ENCODE data around the gene MUL1. TPM values are rescaled to one million over a fixed set of nuclear protein-coding genes. Genes with fewer than 3 reads are reported as not detected.
A peak's percentile ranks its signal among the peaks of the same experiment; 100 is the strongest.

MUL1 gene
- total RNA-seq, 1 donor from 2014 or later: 18.4 TPM

DNA sequence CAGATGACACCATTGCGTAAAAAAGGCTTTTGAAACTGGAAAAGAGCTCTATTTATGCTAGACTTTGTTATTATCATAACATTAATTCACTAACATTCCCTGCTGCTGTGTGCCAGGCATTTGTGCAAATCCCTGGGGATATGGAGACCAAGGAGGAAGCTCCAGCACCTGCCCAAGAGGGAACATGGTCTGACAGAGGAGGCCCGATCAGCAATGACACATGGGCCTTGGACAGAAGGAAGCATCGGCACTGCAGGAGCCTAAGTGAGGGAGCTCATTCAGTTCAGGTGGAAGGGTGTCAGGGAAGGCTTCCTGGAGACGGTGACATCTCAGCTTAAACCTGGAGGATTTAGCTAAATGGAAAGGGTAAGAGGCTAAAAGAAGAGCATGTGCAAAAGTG lies 35.8 kb downstream of the MUL1 start:
- DNase-seq (ENCODE audit: low read depth in 2 of 2): no peak

DNA sequence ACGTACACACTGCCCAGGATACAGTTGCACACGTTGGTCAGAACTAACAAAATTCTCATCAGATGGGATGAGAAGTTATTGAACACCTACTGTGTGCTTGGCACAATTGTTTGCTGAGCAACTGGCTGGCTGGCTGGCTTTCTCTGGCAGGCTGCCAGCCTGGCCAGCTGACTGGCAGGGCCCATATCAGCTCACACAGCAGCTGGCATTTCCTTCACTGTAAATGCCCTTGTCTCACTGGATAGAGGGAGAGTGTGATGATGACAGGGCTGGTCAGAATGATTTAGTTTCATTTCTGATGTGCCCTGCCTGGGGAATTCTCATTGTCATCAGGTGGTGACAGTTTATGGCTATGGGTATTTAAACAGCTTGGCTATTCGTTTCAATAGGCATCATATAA lies 37.8 kb downstream of the MUL1 start:
- DNase-seq (ENCODE audit: low read depth in 2 of 2): peak in 1 of 2 donors; percentile 23

GRCh38 chr1:20469406-20470076 lies 38.4 kb downstream of the MUL1 start:
- no peak for DNase-seq (ENCODE audit: low read depth in 2 of 2)

DNA sequence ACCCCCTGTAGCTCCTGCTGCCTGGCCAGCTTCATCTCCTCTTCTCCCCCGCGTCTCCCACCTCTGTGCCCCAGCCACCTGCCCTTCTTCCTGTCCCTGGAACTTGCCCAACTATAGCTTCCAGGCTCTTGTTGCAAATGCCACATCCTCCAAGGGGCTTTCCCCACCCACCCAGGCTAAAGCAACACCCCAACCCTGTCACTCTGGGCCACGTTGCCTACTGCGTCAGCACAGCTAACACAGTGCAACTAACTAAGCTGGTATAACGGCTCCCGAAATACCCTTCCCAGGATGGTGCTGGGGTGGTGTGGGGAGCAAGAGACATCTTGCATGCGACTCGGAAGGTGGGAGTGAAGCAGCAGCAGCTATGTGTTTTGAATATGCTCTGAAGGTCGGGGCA lies 41.7 kb downstream of the MUL1 start:
- DNase-seq (ENCODE audit: low read depth in 2 of 2): no peak

- DNase-seq (ENCODE audit: low read depth in 2 of 2): no peak
Measured at GRCh38 chr1:20465187-20465586, 42.8 kb downstream of the MUL1 start.

GRCh38 chr1:20463502-20463901 lies 44.4 kb downstream of the MUL1 start:
- DNase-seq (ENCODE audit: low read depth in 2 of 2): no peak

DNA sequence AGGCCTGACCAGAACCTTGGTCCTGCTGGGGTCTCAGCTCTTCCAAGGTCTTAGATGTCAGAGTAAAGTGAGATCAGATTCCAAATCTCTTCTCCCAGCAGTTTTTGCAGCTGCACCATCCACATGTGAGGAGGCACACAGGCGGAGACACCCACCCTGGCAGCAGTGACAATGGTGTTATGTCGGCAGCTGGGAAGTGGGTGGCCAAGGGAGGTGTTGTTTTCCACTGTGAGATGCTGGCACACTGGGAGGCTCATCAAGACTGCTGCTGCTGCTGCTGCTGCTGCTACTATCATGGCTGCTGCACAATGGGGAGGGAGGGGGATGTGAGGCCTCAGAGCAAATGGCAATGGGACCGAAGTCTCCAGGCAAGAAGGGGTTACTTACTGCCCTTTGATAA lies 45.6 kb downstream of the MUL1 start:
- DNase-seq (ENCODE audit: low read depth in 2 of 2): no peak

GRCh38 chr1:20458717-20459116 lies 49.2 kb downstream of the MUL1 start:
- no peak for DNase-seq (ENCODE audit: low read depth in 2 of 2)

DNA sequence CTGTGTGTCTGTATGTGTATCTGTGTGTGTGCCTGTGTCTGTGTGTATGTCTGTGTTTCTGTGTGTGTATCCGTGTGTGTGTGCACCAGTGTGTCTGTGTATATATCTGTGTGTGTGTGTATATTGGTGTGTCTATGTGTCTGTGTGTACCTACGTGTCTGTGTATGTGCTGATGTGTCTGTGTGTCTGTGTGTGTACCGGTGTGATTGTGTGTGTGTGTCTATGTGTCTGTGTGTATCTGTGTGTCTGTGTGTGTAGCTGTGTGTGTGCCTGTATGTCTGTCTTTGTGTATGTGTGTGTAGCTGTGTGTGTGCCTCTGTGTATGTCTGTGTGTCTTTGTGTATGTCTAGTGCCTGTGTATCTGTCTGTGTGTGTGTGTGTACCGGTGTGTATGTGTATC lies 53.9 kb downstream of the MUL1 start:
- DNase-seq (ENCODE audit: low read depth in 2 of 2): no peak

DNA sequence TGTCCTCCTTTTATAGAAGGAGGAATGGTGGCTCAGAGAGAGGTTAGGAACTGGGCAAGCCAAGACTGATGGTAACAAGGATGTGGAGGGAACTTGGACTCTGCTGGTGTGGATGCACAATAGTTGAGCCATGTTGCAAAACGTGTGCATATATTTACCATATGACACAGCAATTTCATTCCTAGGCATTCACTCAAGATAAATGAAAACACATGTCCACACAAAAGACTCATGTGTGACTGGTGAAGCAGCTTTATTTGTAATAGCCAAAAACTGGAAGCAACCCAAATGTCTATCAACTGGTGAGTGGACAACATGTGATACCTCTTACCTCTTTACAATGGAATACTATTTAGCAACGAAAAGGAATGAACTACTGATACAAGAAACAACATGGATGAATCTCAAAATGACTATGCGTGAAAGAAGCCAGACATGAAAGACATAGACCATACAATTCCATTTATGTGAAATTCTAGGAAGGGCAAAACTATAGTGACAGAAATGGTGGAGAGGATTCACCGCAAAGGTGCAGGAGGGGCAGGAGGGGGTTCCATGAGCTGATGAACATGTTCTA lies 58.1 kb downstream of the MUL1 start:
- DNase-seq (ENCODE audit: low read depth in 2 of 2): no peak

Other genes starting within 250 kb of the MUL1 start
- not detected in 2 replicates for gene VWA5B1, start 217.3 kb downstream of the MUL1 start, total RNA-seq
- gene CAMK2N1, start 21.9 kb downstream of the MUL1 start, total RNA-seq: 0.76 and 1.0 TPM in 2 replicates
- gene FAM43B, start 44.4 kb upstream of the MUL1 start, total RNA-seq: under 0.01 TPM in 1 of 2 replicates, not detected in the other
- 1.2 and 4.4 TPM in 2 replicates for gene CDA, start 80.9 kb upstream of the MUL1 start, total RNA-seq
- gene PINK1, start 125.3 kb upstream of the MUL1 start, total RNA-seq: 53.4 and 100 TPM in 2 replicates
- gene DDOST, start 153.2 kb upstream of the MUL1 start, total RNA-seq: 302 and 328 TPM in 2 replicates
- 22.0 and 24.0 TPM in 2 replicates for gene KIF17, start 209.9 kb upstream of the MUL1 start, total RNA-seq
- gene SH2D5, start 224.6 kb upstream of the MUL1 start, total RNA-seq: 0.25 and 0.26 TPM in 2 replicates

Data from dermis microvascular lymphatic vessel endothelial cell (primary cell).